Measurements from ENCODE around the gene LY6G5C.

DNA sequence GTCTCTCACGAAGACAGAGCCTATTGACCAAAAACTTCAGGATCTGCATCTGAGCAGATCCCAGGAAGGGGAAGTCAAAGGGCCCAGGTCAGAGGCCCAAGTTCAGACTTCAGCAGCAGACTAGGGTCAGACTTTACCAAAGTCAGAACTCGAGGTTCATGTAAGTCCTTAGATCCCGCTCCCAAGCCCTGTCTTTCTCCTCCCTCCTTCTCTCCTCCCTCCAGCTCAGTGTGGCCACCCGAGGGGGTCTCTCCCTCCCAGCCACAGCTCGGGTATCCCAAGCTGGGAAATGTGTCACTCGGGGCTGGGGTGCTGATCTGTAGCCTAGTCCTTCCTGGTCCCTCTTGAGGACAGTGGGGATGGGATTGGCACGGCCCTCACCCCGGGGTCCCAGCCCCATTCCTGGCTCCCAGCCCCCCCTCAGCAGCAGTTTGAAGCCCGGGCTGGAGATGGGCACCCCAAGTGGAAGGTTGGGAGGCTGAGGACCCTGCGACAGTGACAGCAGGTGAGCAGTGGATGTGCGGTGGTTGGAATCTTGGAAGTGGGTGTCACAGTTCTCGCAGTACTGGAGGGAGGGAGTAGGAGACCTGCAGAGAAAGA lies 18.6 kb downstream of the LY6G5C start:
- TF ChIP-seq, protein P1, sequence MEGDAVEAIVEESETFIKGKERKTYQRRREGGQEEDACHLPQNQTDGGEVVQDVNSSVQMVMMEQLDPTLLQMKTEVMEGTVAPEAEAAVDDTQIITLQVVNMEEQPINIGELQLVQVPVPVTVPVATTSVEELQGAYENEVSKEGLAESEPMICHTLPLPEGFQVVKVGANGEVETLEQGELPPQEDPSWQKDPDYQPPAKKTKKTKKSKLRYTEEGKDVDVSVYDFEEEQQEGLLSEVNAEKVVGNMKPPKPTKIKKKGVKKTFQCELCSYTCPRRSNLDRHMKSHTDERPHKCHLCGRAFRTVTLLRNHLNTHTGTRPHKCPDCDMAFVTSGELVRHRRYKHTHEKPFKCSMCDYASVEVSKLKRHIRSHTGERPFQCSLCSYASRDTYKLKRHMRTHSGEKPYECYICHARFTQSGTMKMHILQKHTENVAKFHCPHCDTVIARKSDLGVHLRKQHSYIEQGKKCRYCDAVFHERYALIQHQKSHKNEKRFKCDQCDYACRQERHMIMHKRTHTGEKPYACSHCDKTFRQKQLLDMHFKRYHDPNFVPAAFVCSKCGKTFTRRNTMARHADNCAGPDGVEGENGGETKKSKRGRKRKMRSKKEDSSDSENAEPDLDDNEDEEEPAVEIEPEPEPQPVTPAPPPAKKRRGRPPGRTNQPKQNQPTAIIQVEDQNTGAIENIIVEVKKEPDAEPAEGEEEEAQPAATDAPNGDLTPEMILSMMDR (IDR thresholded peaks at IDR 0.05), result no peak
- TF ChIP-seq EP300 (IDR thresholded peaks at IDR 0.05; ENCODE audit: low read depth) (no peak), POLR2A (IDR thresholded peaks at IDR 0.05) (no peak)
